Measurements from ENCODE around the gene PAK4.

DNA sequence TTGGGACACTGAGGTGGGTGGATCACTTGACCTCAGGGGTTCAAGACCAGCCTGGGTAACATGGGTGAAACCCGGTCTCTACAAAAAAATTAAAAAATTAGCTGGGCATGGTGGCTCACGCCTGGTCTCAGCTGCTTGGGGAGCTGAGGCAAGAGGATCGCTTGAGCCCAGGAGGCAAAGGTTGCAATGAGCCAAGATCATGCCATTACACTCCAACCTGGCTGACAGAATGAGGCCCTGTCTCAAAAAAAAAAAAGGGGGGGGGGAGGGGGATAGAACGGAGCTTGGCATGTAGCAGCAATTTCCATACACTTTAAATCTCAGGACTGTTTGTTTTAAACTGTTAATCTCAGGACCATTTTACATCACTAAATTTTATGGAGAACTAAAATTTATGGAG is 39.2 kb upstream of the PAK4 start:
- TF ChIP-seq, protein P1, sequence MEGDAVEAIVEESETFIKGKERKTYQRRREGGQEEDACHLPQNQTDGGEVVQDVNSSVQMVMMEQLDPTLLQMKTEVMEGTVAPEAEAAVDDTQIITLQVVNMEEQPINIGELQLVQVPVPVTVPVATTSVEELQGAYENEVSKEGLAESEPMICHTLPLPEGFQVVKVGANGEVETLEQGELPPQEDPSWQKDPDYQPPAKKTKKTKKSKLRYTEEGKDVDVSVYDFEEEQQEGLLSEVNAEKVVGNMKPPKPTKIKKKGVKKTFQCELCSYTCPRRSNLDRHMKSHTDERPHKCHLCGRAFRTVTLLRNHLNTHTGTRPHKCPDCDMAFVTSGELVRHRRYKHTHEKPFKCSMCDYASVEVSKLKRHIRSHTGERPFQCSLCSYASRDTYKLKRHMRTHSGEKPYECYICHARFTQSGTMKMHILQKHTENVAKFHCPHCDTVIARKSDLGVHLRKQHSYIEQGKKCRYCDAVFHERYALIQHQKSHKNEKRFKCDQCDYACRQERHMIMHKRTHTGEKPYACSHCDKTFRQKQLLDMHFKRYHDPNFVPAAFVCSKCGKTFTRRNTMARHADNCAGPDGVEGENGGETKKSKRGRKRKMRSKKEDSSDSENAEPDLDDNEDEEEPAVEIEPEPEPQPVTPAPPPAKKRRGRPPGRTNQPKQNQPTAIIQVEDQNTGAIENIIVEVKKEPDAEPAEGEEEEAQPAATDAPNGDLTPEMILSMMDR (IDR thresholded peaks at IDR 0.05 in 2 of 3, conservative IDR thresholded peaks at IDR 0.05 in 1 of 3; ENCODE audit: insufficient read depth in 2 of 3, low read depth in 1 of 3, low read length in 3 of 3) = no peak
- TF ChIP-seq CCAR2 (IDR thresholded peaks at IDR 0.05; ENCODE audit: low read depth, low read length) (no peak), ZNF699 (CRISPR knock-in tag; IDR thresholded peaks at IDR 0.05; ENCODE audit: insufficient replicate concordance) (no peak), NFE2L1 (tag; IDR thresholded peaks at IDR 0.05; ENCODE audit: borderline replicate concordance, low read depth) (no peak), GABPA (tag; conservative IDR thresholded peaks at IDR 0.05; ENCODE audit: low read depth) (no peak), RCOR1 (IDR thresholded peaks at IDR 0.05; ENCODE audit: borderline replicate concordance in 1 of 2, low read depth in 2 of 2, low read length in 2 of 2) (no peak)
- TF ChIP-seq, protein P2, sequence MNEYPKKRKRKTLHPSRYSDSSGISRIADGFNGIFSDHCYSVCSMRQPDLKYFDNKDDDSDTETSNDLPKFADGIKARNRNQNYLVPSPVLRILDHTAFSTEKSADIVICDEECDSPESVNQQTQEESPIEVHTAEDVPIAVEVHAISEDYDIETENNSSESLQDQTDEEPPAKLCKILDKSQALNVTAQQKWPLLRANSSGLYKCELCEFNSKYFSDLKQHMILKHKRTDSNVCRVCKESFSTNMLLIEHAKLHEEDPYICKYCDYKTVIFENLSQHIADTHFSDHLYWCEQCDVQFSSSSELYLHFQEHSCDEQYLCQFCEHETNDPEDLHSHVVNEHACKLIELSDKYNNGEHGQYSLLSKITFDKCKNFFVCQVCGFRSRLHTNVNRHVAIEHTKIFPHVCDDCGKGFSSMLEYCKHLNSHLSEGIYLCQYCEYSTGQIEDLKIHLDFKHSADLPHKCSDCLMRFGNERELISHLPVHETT (CRISPR knock-in tag; conservative IDR thresholded peaks at IDR 0.05 in 1 of 2, IDR thresholded peaks at IDR 0.05 in 1 of 2) = no peak
